ENCODE measurements around the gene DPP7.

DPP7 gene

DNA sequence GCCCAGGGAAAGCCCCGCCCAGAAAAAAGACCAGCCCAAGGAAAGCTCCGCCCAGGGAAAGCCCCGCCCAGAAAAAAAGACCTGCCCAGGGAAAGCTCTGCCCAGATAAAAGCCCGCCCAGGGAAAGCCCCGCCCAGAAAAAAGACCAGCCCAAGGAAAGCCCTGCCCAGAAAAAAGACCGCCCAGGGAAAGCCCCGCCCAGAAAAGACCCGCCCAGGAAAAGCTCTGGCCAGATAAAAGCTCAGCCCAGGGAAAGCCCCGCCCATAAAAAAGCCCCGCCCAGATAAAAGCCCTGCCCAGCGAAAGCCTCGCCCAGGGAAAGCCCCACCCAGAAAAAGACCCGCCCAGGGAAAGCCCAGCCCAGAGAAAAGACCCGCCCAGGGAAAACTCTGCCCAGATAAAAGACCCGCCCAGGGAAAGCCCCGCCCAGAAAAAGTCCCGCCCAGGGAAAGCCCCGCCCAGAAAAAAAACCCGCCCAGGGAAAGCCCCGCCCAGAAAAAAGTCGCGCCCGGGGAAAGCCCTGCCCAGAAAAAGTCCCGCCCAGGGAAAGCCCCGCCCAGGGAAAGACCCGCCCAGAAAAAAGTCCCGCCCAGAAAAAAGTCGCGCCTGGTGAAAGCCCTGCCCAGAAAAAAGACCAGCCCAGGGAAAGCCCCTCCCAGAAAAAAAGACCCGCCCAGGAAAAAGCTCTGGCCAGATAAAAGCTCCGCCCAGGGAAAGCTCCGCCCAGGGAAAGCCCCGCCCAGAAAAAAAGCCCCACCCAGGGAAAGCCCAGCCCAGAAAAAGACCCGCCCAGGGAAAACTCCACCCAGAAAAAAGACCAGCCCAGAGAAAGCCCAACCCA, 36.3 kb upstream of the DPP7 start:
- no peaks in the 10 kb centered on the region for H3K9me3 ChIP-seq (replicated peaks; ENCODE audit: insufficient read depth, low read length)
- no peak for TF ChIP-seq EZH2 (optimal IDR thresholded peaks at IDR 0.05; ENCODE audit: low read depth, low read length)
- TF ChIP-seq EZH2phosphoT487 (IDR thresholded peaks at IDR 0.05; ENCODE audit: low read length): no peak
- TF ChIP-seq, protein P1, sequence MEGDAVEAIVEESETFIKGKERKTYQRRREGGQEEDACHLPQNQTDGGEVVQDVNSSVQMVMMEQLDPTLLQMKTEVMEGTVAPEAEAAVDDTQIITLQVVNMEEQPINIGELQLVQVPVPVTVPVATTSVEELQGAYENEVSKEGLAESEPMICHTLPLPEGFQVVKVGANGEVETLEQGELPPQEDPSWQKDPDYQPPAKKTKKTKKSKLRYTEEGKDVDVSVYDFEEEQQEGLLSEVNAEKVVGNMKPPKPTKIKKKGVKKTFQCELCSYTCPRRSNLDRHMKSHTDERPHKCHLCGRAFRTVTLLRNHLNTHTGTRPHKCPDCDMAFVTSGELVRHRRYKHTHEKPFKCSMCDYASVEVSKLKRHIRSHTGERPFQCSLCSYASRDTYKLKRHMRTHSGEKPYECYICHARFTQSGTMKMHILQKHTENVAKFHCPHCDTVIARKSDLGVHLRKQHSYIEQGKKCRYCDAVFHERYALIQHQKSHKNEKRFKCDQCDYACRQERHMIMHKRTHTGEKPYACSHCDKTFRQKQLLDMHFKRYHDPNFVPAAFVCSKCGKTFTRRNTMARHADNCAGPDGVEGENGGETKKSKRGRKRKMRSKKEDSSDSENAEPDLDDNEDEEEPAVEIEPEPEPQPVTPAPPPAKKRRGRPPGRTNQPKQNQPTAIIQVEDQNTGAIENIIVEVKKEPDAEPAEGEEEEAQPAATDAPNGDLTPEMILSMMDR (IDR thresholded peaks at IDR 0.05; ENCODE audit: low read length): no peak
- peak; percentile 90 for DNase-seq
- H4K20me1 ChIP-seq (ENCODE audit: insufficient read depth, low read length): no peaks in the 10 kb centered on the region
- H3K9ac ChIP-seq (ENCODE audit: low read length): no peak overlapping the region
- H3K79me2 ChIP-seq (ENCODE audit: low read length): no peaks in the 10 kb centered on the region
- H3K27me3 ChIP-seq (replicated peaks; ENCODE audit: insufficient read depth, low read length): peaks cover 24% of the 10 kb centered on the region
- H3K36me3 ChIP-seq (replicated peaks; ENCODE audit: insufficient read depth, low read length): no peaks in the 10 kb centered on the region
- H3K4me2 ChIP-seq (ENCODE audit: low read depth, low read length): peak overlapping the region; percentile 52; the same call in 1 of the 2 replicates
- H2AFZ ChIP-seq (ENCODE audit: low read length): no peak overlapping the region
- no peaks in the 10 kb centered on the region for H3K9me2 ChIP-seq (replicated peaks; ENCODE audit: insufficient read depth, low read length)
- H3K4me3 ChIP-seq (ENCODE audit: low read length): no peak overlapping the region
- peaks cover 13% of the 10 kb centered on the region; the same call in 1 of the 2 replicates for H3F3A ChIP-seq (ENCODE audit: insufficient read depth, low read length)
- H3K4me1 ChIP-seq (ENCODE audit: low read length): no peaks in the 10 kb centered on the region
- no peak overlapping the region for H3K27ac ChIP-seq (ENCODE audit: low read length)

DNA sequence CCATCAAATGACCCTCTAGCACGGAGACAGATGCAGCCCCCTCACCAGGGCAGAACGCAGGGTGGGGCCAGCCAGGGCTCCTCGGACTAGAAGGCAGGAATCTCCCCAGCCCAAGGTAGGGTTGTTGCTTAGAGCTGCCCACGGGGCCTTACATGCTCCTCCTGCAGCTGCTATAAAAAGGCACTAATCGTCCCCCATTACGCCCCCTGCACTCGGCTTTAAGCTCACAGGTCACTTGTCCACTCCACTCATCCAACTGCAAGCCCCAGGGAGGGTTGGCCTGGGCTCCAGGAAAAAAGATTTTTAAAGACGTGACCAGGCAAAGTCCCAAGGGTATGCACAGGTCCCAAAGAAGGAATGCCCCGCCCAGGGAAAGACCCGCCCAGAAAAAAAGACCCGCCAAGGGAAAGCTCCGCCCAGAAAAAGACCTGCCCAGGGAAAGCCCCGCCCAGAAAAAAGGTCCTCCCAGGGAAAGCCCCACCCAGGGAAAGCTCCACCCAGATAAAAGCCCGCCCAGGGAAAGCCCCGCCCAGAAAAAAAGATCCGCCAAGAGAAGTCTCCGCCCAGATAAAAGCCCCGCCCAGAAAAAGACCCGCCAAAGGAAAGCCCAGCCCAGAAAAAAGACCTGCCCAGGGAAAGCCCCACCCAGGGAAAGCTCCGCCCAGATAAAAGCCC, 35.5 kb upstream of the DPP7 start:
- Histone ChIP-seq H3K9me3 (replicated peaks; ENCODE audit: insufficient read depth, low read length) (no peaks in the 10 kb centered on the region), H3K27ac (ENCODE audit: low read length) (no peak overlapping the region), H3K4me2 (ENCODE audit: low read depth, low read length) (peak overlapping the region; percentile 54; the same call in 1 of the 2 replicates), H3F3A (ENCODE audit: insufficient read depth, low read length) (peaks cover 13% of the 10 kb centered on the region; the same call in 1 of the 2 replicates), H3K27me3 (replicated peaks; ENCODE audit: insufficient read depth, low read length) (peaks cover 19% of the 10 kb centered on the region), H2AFZ (ENCODE audit: low read length) (peak overlapping the region; percentile 46; the same call in 1 of the 2 replicates), H3K36me3 (replicated peaks; ENCODE audit: insufficient read depth, low read length) (no peaks in the 10 kb centered on the region), H3K9me2 (replicated peaks; ENCODE audit: insufficient read depth, low read length) (no peaks in the 10 kb centered on the region), H3K79me2 (ENCODE audit: low read length) (no peaks in the 10 kb centered on the region), H3K9ac (ENCODE audit: low read length) (no peak overlapping the region), H3K4me1 (ENCODE audit: low read length) (no peaks in the 10 kb centered on the region), H3K4me3 (ENCODE audit: low read length) (0 out of 2 replicates have a peak overlapping the region, but pooled peaks have one; percentile 19), H4K20me1 (ENCODE audit: insufficient read depth, low read length) (no peaks in the 10 kb centered on the region)
- DNase-seq: peak; percentile 23
- no peak for TF ChIP-seq EZH2 (optimal IDR thresholded peaks at IDR 0.05; ENCODE audit: low read depth, low read length)
- TF ChIP-seq EZH2phosphoT487 (IDR thresholded peaks at IDR 0.05; ENCODE audit: low read length): no peak
- TF ChIP-seq, protein P1 (IDR thresholded peaks at IDR 0.05; ENCODE audit: low read length): no peak

DNA sequence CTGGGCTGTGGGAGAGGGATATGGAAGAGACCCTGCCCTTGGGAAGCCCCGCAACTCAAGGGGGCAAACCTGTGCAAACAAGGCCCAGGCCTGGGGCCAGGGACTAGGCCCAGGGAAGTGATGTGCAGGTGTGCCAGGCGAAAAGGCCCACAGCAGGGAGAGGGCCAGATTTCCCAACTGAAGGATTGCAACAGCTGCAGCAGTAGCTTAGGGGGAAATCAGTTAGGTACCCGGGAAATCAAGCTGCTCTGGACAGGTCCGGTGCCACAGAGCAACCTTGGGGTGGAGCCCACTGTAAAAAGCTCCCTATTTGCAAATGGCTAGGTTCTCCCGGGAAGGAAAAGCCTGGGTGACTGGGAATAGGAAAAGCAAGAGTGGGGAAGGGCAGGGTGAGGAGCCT, 34.8 kb upstream of the DPP7 start:
- Histone ChIP-seq H3K79me2 (ENCODE audit: low read length) (no peaks in the 10 kb centered on the region), H3K9me3 (replicated peaks; ENCODE audit: insufficient read depth, low read length) (no peaks in the 10 kb centered on the region), H4K20me1 (ENCODE audit: insufficient read depth, low read length) (no peaks in the 10 kb centered on the region), H3K9ac (ENCODE audit: low read length) (no peak overlapping the region), H3K36me3 (replicated peaks; ENCODE audit: insufficient read depth, low read length) (no peaks in the 10 kb centered on the region), H3K27me3 (replicated peaks; ENCODE audit: insufficient read depth, low read length) (peaks cover 14% of the 10 kb centered on the region), H3K9me2 (replicated peaks; ENCODE audit: insufficient read depth, low read length) (no peaks in the 10 kb centered on the region), H3K4me2 (ENCODE audit: low read depth, low read length) (no peak overlapping the region), H3K27ac (ENCODE audit: low read length) (no peak overlapping the region), H2AFZ (ENCODE audit: low read length) (no peak overlapping the region), H3K4me3 (ENCODE audit: low read length) (no peak overlapping the region), H3F3A (ENCODE audit: insufficient read depth, low read length) (peaks cover 13% of the 10 kb centered on the region; the same call in 1 of the 2 replicates), H3K4me1 (ENCODE audit: low read length) (no peaks in the 10 kb centered on the region)
- no peak for TF ChIP-seq EZH2phosphoT487 (IDR thresholded peaks at IDR 0.05; ENCODE audit: low read length)
- TF ChIP-seq, protein P1 (IDR thresholded peaks at IDR 0.05; ENCODE audit: low read length): no peak
- TF ChIP-seq EZH2 (optimal IDR thresholded peaks at IDR 0.05; ENCODE audit: low read depth, low read length): no peak
- DNase-seq: peak; percentile 3

All from MM.1S (cell line).